ENCODE results near the gene GCNT3. TPM values are rescaled to one million over a fixed set of nuclear protein-coding genes. Genes with fewer than 3 reads are reported as not detected.

Gene GCNT3
- total and polyA plus RNA-seq, 2 donors from 2014 or later: 4.5 to 14.8 TPM

DNA sequence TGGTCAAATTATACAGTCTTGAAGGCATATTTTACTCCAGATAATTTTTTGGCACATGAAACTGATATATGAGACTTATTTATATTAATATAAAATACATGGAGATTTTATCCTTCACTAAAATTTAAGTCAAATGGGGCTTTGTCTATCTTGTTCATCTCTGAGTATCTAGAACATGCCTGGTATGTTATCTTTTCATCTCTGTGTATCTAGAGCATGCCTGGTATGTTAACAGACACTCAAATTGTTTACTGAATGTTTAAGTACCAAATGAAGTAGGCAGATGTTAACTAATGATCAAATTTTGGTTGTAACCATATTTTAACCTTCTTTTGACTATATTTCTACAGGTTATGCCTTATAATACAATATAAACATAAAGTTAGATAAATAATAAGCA, 38.0 kb downstream of the GCNT3 start:
- Histone ChIP-seq H3K27ac (ENCODE audit: low read depth in 2 of 2, low read length in 2 of 2) (no peak overlapping the region), H3K36me3 (ENCODE audit: control insufficient read depth in 2 of 3, insufficient read depth in 3 of 3, low read length in 3 of 3) (peaks cover 2 to 21% (median 16%) of the 10 kb centered on the region in 3 donors)
- FAIRE-seq: no peak

GRCh38 chr15:59654046-59654445, 42.5 kb downstream of the GCNT3 start:
- no peak for FAIRE-seq

More for the DNA sequence above, 38.0 kb downstream of the GCNT3 start:
- TF ChIP-seq, protein P1, sequence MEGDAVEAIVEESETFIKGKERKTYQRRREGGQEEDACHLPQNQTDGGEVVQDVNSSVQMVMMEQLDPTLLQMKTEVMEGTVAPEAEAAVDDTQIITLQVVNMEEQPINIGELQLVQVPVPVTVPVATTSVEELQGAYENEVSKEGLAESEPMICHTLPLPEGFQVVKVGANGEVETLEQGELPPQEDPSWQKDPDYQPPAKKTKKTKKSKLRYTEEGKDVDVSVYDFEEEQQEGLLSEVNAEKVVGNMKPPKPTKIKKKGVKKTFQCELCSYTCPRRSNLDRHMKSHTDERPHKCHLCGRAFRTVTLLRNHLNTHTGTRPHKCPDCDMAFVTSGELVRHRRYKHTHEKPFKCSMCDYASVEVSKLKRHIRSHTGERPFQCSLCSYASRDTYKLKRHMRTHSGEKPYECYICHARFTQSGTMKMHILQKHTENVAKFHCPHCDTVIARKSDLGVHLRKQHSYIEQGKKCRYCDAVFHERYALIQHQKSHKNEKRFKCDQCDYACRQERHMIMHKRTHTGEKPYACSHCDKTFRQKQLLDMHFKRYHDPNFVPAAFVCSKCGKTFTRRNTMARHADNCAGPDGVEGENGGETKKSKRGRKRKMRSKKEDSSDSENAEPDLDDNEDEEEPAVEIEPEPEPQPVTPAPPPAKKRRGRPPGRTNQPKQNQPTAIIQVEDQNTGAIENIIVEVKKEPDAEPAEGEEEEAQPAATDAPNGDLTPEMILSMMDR (IDR thresholded peaks at IDR 0.05; ENCODE audit: borderline replicate concordance, extremely low read depth, insufficient read depth): no peak
- Histone ChIP-seq H3K9ac (ENCODE audit: low read length in 3 of 3) (no peak overlapping the region), H3K4me1 (ENCODE audit: control insufficient read depth in 2 of 3, insufficient read depth in 2 of 3, low read depth in 1 of 3, low read length in 3 of 3) (peaks cover 0 to 2% (median 0%) of the 10 kb centered on the region in 3 donors), H3K4me3 (ENCODE audit: low read length in 3 of 3) (no peak overlapping the region), H3K9me3 (ENCODE audit: control insufficient read depth in 2 of 3, insufficient read depth in 1 of 3, low read length in 3 of 3) (no peaks in the 10 kb centered on the region), H3K27me3 (ENCODE audit: control insufficient read depth, insufficient read depth, low read length) (no peaks in the 10 kb centered on the region)
- DNase-seq: no peak
- intact Hi-C loops (cut with DNase I): no loop called here

DNA sequence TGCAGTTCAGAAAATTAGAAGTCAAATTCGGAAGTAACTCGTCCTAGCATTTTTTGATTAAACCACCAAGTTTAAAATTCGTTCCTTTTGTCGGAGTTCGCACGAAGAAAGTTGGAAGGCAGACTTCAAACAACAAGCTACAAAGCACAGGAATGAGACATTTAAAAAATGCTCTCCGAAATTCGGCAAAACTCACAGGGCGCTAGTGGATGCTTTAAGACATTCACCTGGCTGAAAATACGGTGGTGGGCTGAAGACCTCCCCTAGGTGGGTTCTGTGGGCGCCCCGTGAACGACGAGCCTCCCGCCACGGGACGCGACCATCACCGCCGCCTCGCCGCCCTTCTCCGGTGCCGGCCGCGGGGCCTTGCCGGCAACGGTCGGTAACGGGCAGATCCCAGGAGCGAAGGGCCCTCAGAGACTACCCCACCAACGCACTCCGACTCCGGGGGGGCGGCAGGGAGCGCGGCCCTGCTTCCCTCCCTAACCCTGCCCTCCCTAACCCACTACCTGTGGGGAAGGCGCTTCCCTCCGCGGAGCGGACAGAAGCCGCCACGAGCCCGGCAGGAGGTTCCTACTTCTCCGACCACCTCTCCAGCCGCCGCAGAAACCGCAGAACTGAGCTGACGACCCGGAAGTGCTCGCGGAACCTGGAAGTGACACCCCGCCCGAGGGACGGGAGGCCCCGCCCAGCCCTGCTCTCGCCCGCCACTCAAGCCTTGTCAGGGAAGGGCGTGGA, 45.5 kb downstream of the GCNT3 start, which contains the start of gene GTF2A2:
TSS of gene GTF2A2 (minus strand) at position 619 of the 738 bp plus-strand sequence. CDS start 5,238 bp downstream, outside the sequence.
- Histone ChIP-seq H3K9me3 (ENCODE audit: control insufficient read depth in 2 of 3, insufficient read depth in 1 of 3, low read length in 3 of 3) (no peaks in the 10 kb centered on the region), H3K36me3 (ENCODE audit: control insufficient read depth in 2 of 3, insufficient read depth in 3 of 3, low read length in 3 of 3) (peaks cover 3 to 6% (median 4%) of the 10 kb centered on the region in 3 donors), H3K4me3 (ENCODE audit: low read length in 3 of 3) (peak within 1 kb of the TSS; percentile 84 to 91 (median 86)), H3K27me3 (ENCODE audit: control insufficient read depth, insufficient read depth, low read length) (no peaks in the 10 kb centered on the region), H3K9ac (ENCODE audit: low read length in 3 of 3) (peak within 1 kb of the TSS; percentile 74 to 92 (median 89)), H3K4me1 (ENCODE audit: control insufficient read depth in 2 of 3, insufficient read depth in 2 of 3, low read depth in 1 of 3, low read length in 3 of 3) (peaks cover 0 to 2% (median 0%) of the 10 kb centered on the region in 3 donors), H3K27ac (ENCODE audit: low read depth in 2 of 2, low read length in 2 of 2) (peak within 1 kb of the TSS in 1 of 2 donors; percentile 63)
- TF ChIP-seq, protein P1 (IDR thresholded peaks at IDR 0.05; ENCODE audit: borderline replicate concordance, extremely low read depth, insufficient read depth): no peak
- intact Hi-C loops (cut with DNase I): no loop called here
- DNase-seq (peak; percentile 97 to 98 (median 98)), FAIRE-seq (peak; percentile 97)

More at GRCh38 chr15:59654046-59654445, 42.5 kb downstream of the GCNT3 start:
- intact Hi-C loops (cut with DNase I): no loop called here
- no peak overlapping the region for H3K4me3 ChIP-seq (ENCODE audit: low read length in 3 of 3)
- H3K9ac ChIP-seq (ENCODE audit: low read length in 3 of 3): no peak overlapping the region
- H3K9me3 ChIP-seq (ENCODE audit: control insufficient read depth in 2 of 3, insufficient read depth in 1 of 3, low read length in 3 of 3): no peaks in the 10 kb centered on the region
- TF ChIP-seq, protein P1 (IDR thresholded peaks at IDR 0.05; ENCODE audit: borderline replicate concordance, extremely low read depth, insufficient read depth): no peak
- H3K36me3 ChIP-seq (ENCODE audit: control insufficient read depth in 2 of 3, insufficient read depth in 3 of 3, low read length in 3 of 3): peaks cover 2 to 13% (median 8%) of the 10 kb centered on the region in 3 donors
- H3K27ac ChIP-seq (ENCODE audit: low read depth in 2 of 2, low read length in 2 of 2): no peak overlapping the region
- H3K27me3 ChIP-seq (ENCODE audit: control insufficient read depth, insufficient read depth, low read length): no peaks in the 10 kb centered on the region
- no peak for DNase-seq
- peaks cover 0 to 2% (median 0%) of the 10 kb centered on the region in 3 donors for H3K4me1 ChIP-seq (ENCODE audit: control insufficient read depth in 2 of 3, insufficient read depth in 2 of 3, low read depth in 1 of 3, low read length in 3 of 3)
